SK-N-SH (cell line): ENCODE data around the gene MEGF8.

Experiments used
- CHD2 ChIP-seq: fragments of 150-350 bp; IDR thresholded peaks from 2 replicates; pipeline ENCODE4 v1.6.1; 2018; ENCODE audit warnings: low read length; ENCODE audit not compliant: partially characterized antibody
- CTCF ChIP-seq: fragments of 200-600 bp; sonication (generic); IDR thresholded peaks from 2 replicates; pipeline ENCODE4 v1.6.1; 2017; ENCODE audit warnings: antibody characterized with exemption, mild to moderate bottlenecking, moderate library complexity
- EP300 ChIP-seq, 2 experiments: IDR thresholded peaks; 2 replicates each; pipeline versions ENCODE4 v1.4.0 to v1.6.1; 2012; ENCODE audit warnings: borderline replicate concordance in 1 of 2, low read depth in 1 of 2, low read length in 1 of 2
- FOXJ3 ChIP-seq: sonication (generic); formaldehyde crosslinking; IDR thresholded peaks from 2 replicates; pipeline ENCODE4 v1.5.1; 2020; ENCODE audit warnings: mild to moderate bottlenecking, missing genetic modification reagents
- FOXM1 ChIP-seq: IDR thresholded peaks from 2 replicates; pipeline ENCODE4 v1.4.0; 2012; ENCODE audit warnings: low read depth, mild to moderate bottlenecking
- NFIC ChIP-seq: IDR thresholded peaks from 2 replicates; pipeline ENCODE4 v1.4.0; 2012; ENCODE audit warnings: borderline replicate concordance
- POLR2AphosphoS5 ChIP-seq: IDR thresholded peaks from 2 replicates; pipeline ENCODE4 v1.6.1; 2012; ENCODE audit warnings: low read depth, low read length
- REST ChIP-seq: IDR thresholded peaks from 2 replicates; pipeline ENCODE4 v1.6.1; 2012; ENCODE audit warnings: mild to moderate bottlenecking, low read depth, low read length, moderate library complexity
- RFX5 ChIP-seq: IDR thresholded peaks from 2 replicates; pipeline ENCODE4 v1.6.1; 2012; ENCODE audit warnings: mild to moderate bottlenecking, improper control_type of control experiment, low read length
- RXRA ChIP-seq: IDR thresholded peaks from 2 replicates; pipeline ENCODE4 v1.4.0; 2012; ENCODE audit warnings: low read depth, mild to moderate bottlenecking, borderline replicate concordance
- SIN3A ChIP-seq: IDR thresholded peaks from 2 replicates; pipeline ENCODE4 v1.6.1; 2012; ENCODE audit warnings: low read depth, mild to moderate bottlenecking, low read length, moderate library complexity, borderline replicate concordance
- SMC3 ChIP-seq: IDR thresholded peaks from 2 replicates; pipeline ENCODE4 v1.6.1; 2012; ENCODE audit warnings: low read depth, low read length, improper control_type of control experiment
- USF2 ChIP-seq: fragments of 150-350 bp; IDR thresholded peaks from 2 replicates; pipeline ENCODE4 v1.6.1; 2017; ENCODE audit warnings: antibody characterized with exemption, low read length, low read depth, borderline replicate concordance
- ZBTB33 ChIP-seq: IDR thresholded peaks from 2 replicates; pipeline ENCODE4 v1.4.0; 2012; ENCODE audit warnings: low read depth, borderline replicate concordance

GRCh38 chr19:42355896-42356295 is 30.5 kb downstream of the MEGF8 start:
- TF ChIP-seq RFX5: no peak
- TF ChIP-seq POLR2AphosphoS5: no peak
- no peak for TF ChIP-seq CTCF
- no peak for TF ChIP-seq SMC3
- TF ChIP-seq NFIC: no peak
- no peak for TF ChIP-seq USF2
- TF ChIP-seq FOXM1: no peak
- TF ChIP-seq EP300 (IDR thresholded peaks at IDR 0.05; ENCODE audit: borderline replicate concordance in 1 of 2, low read depth in 1 of 2, low read length in 1 of 2): no peak
- TF ChIP-seq SIN3A: no peak
- no peak for TF ChIP-seq FOXJ3 (CRISPR knock-in tag)
- TF ChIP-seq REST: no peak
- no peak for TF ChIP-seq CHD2
- no peak for TF ChIP-seq RXRA
- no peak for TF ChIP-seq ZBTB33
